Measurements from ENCODE around the gene SRRM5. TPM values are rescaled to one million over a fixed set of nuclear protein-coding genes. Genes with fewer than 3 reads are reported as not detected.

Gene SRRM5
- total and polyA plus RNA-seq, 2 of the 4 experiments (the other 2 are of a cell fraction), result 0.10 TPM; not detected in 1

DNA sequence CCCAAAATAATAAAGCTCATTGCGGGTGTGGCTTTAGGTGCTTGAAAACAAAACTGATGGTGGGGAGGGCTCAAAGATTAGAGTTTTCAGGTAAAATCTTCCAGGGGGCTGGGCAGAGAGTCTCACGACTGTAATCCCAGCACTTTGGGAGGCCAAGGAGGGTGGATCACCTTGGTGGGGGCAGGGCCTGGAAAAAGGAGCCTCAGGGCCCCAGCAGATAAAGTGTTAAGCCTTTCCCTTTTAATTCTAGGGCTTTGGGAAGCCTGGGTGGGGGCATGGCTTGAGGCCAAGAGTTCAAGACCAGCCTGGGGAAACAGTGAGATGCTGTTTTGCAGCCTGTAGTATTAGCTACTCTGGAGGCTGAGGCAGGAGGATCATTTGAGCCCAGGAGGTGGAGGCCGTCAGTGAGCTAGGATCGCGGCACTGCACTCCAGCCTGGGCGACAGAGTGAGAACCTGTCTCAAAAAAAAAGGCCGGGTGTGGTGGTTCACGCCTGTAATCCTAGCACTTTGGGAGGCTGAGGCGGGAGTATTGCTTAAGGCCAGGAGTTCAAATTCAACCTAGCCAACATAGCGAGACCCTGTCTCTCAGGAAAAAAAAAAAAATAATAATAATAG lies 17.7 kb upstream of the SRRM5 start:
- no peak overlapping the region for H3K23ac ChIP-seq (ENCODE audit: low read depth, low read length)
- no peak overlapping the region for H3K14ac ChIP-seq (replicated peaks; ENCODE audit: low read depth, low read length)
- dilution Hi-C loops (cut with HindIII; ENCODE audit: low sequenced_read_pairs, unreplicated experiment), result no loop called here
- ChIA-PET CTCF (interaction anchor here (0.6 to 4.5 kb wide), 7 partner anchors 12 to 163 kb away, joined by 3 to 29 read pairs (median 3); no protein-coding TSS in a partner anchor), POLR2A (ENCODE audit: unreplicated experiment) (no interaction called here)
- no peak for TF ChIP-seq BHLHE40 (IDR thresholded peaks at IDR 0.05; ENCODE audit: low read depth, low read length)
- TF ChIP-seq CHD1 (IDR thresholded peaks at IDR 0.05; ENCODE audit: low read depth, low read length), result no peak
- TF ChIP-seq RAD21 (IDR thresholded peaks at IDR 0.05; ENCODE audit: low read length), result no peak
- TF ChIP-seq, protein P1, sequence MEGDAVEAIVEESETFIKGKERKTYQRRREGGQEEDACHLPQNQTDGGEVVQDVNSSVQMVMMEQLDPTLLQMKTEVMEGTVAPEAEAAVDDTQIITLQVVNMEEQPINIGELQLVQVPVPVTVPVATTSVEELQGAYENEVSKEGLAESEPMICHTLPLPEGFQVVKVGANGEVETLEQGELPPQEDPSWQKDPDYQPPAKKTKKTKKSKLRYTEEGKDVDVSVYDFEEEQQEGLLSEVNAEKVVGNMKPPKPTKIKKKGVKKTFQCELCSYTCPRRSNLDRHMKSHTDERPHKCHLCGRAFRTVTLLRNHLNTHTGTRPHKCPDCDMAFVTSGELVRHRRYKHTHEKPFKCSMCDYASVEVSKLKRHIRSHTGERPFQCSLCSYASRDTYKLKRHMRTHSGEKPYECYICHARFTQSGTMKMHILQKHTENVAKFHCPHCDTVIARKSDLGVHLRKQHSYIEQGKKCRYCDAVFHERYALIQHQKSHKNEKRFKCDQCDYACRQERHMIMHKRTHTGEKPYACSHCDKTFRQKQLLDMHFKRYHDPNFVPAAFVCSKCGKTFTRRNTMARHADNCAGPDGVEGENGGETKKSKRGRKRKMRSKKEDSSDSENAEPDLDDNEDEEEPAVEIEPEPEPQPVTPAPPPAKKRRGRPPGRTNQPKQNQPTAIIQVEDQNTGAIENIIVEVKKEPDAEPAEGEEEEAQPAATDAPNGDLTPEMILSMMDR (conservative IDR thresholded peaks at IDR 0.05; ENCODE audit: low read depth, low read length), result no peak
- TF ChIP-seq, protein P2, sequence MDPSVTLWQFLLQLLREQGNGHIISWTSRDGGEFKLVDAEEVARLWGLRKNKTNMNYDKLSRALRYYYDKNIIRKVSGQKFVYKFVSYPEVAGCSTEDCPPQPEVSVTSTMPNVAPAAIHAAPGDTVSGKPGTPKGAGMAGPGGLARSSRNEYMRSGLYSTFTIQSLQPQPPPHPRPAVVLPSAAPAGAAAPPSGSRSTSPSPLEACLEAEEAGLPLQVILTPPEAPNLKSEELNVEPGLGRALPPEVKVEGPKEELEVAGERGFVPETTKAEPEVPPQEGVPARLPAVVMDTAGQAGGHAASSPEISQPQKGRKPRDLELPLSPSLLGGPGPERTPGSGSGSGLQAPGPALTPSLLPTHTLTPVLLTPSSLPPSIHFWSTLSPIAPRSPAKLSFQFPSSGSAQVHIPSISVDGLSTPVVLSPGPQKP (IDR thresholded peaks at IDR 0.05; ENCODE audit: borderline replicate concordance, low read depth, low read length), result no peak
- TF ChIP-seq MAFK (IDR thresholded peaks at IDR 0.05; ENCODE audit: low read depth, low read length), result no peak
- no peak for TF ChIP-seq RFX5 (IDR thresholded peaks at IDR 0.05; ENCODE audit: low read depth, low read length)
- TF ChIP-seq MXI1 (IDR thresholded peaks at IDR 0.05; ENCODE audit: borderline replicate concordance, low read depth, low read length), result no peak
- TF ChIP-seq FOS (IDR thresholded peaks at IDR 0.05; ENCODE audit: low read depth, low read length), result no peak
- no peak for TF ChIP-seq NFE2L2 (IDR thresholded peaks at IDR 0.05; ENCODE audit: low read depth, low read length)
- no peak for TF ChIP-seq CEBPB (IDR thresholded peaks at IDR 0.05; ENCODE audit: low read depth, low read length)
- TF ChIP-seq SMC3 (IDR thresholded peaks at IDR 0.05; ENCODE audit: low read depth, low read length), result no peak
- no peak for TF ChIP-seq POLR2A (IDR thresholded peaks at IDR 0.05; ENCODE audit: low read depth, low read length)
- TF ChIP-seq MAZ (IDR thresholded peaks at IDR 0.05; ENCODE audit: borderline replicate concordance, low read depth, low read length), result no peak
- no peak for TF ChIP-seq RCOR1 (IDR thresholded peaks at IDR 0.05; ENCODE audit: insufficient replicate concordance, low read length)
- no peak overlapping the region for H3K27ac ChIP-seq (ENCODE audit: insufficient read depth, low read length)
- H3K27me3 ChIP-seq (ENCODE audit: control insufficient read depth, insufficient read depth, low read length), result no peaks in the 10 kb centered on the region
- in situ Hi-C loops (cut with MboI; ENCODE audit: low sequenced_read_pairs), result no loop called here
- no peak overlapping the region for H2AK9ac ChIP-seq (replicated peaks; ENCODE audit: low read depth, low read length, poor library complexity)
- no peaks in the 10 kb centered on the region for H3K9me1 ChIP-seq (ENCODE audit: insufficient read depth, low read length)
- no peak overlapping the region for H3K4ac ChIP-seq (ENCODE audit: low read depth, low read length)
- intact Hi-C loops (cut with micrococcal nuclease), result loop anchor here (1.0 to 2.0 kb wide), 3 partner anchors 33 to 147 kb away; no protein-coding TSS in a partner anchor
- no peak overlapping the region for H2BK15ac ChIP-seq (ENCODE audit: low read depth, low read length)
- peaks cover 44% of the 10 kb centered on the region for H3K36me3 ChIP-seq (ENCODE audit: control insufficient read depth, insufficient read depth, low read length)
- no peak overlapping the region for H3K56ac ChIP-seq (ENCODE audit: extremely low read depth, insufficient read depth, low read length)
- no peak overlapping the region for H2BK5ac ChIP-seq (ENCODE audit: low read depth, low read length, poor library complexity, severe bottlenecking)
- no peaks in the 10 kb centered on the region for H3K9me3 ChIP-seq (ENCODE audit: control insufficient read depth, insufficient read depth, low read length)
- 92% methylated on average over 5 of the region's 10 CpGs; no CpG with 5 or more reads in 1 of the 2 experiments for WGBS, 2 experiments (ENCODE audit: extremely low coverage in 2 of 2, insufficient read length in 1 of 2)
- H2AK5ac ChIP-seq (ENCODE audit: low read depth, low read length), result no peak overlapping the region; the same call in 1 of the 2 replicates
- no peak overlapping the region for H2BK20ac ChIP-seq (ENCODE audit: low read depth, low read length)
- peaks cover 10% of the 10 kb centered on the region for H4K20me1 ChIP-seq (ENCODE audit: insufficient read depth, low read length)
- H4K91ac ChIP-seq (ENCODE audit: insufficient read depth, low read depth, low read length), result no peak overlapping the region
- ATAC-seq (ENCODE audit: low read depth) (no peak), DNase-seq (no peak)
- H3K9ac ChIP-seq (ENCODE audit: low read depth, low read length), result peak overlapping the region; percentile 69; the same call in 1 of the 2 replicates
- H3K79me1 ChIP-seq (ENCODE audit: low read depth in 1 of 2, low read length in 2 of 2), result peaks cover 31 to 77% of the 10 kb centered on the region in 2 experiments
- no peak overlapping the region for H4K5ac ChIP-seq (ENCODE audit: low read depth, low read length)
- H3K18ac ChIP-seq (ENCODE audit: low read depth, low read length), result no peak overlapping the region
- H2BK120ac ChIP-seq (ENCODE audit: low read depth, low read length), result no peak overlapping the region
- peak overlapping the region in 1 of 2 experiments; percentile 38; a peak in 1 of 4 replicates for H4K8ac ChIP-seq (ENCODE audit: low read depth in 2 of 2, low read length in 2 of 2)
- peak overlapping the region; percentile 54 for H3K4me3 ChIP-seq (ENCODE audit: insufficient read depth, low read depth, low read length)
- no peak overlapping the region for H2AFZ ChIP-seq (replicated peaks; ENCODE audit: low read length, poor library complexity)
- no TSS peak for BruUV-seq (replicated peaks)
- H3K4me2 ChIP-seq (ENCODE audit: low read depth, low read length), result peak overlapping the region; percentile 86
- H3K4me1 ChIP-seq (ENCODE audit: control insufficient read depth, insufficient read depth, low read length), result peaks cover 9% of the 10 kb centered on the region
